Middle frontal gyrus (tissue), 1 donor: ENCODE data around the gene ELOVL7.
"Not testable (repeated sequence)": the region's sequence is repeated elsewhere in the genome, so short reads cannot be mapped to it uniquely, and the experiment has no call there.

Source experiments
- DNase-seq: peaks from one replicate; pipeline ENCODE4 v3.0.0-alpha.2; 2015; ENCODE audit warnings: low spot score; ENCODE audit errors: extremely low spot score

ELOVL7 gene

GRCh38 chr5:60795424-60795950 lies 48.6 kb downstream of the ELOVL7 start:
- DNase-seq: not testable (repeated sequence)

GRCh38 chr5:60794691-60795090 lies 49.4 kb downstream of the ELOVL7 start:
- DNase-seq: no peak

GRCh38 chr5:60792438-60792837 lies 51.6 kb downstream of the ELOVL7 start:
- no peak for DNase-seq

- DNase-seq: no peak
Observed at GRCh38 chr5:60789551-60789950, 54.5 kb downstream of the ELOVL7 start.

GRCh38 chr5:60788863-60789513 lies 55.1 kb downstream of the ELOVL7 start:
- no peak for DNase-seq

GRCh38 chr5:60779466-60779865 lies 64.6 kb downstream of the ELOVL7 start:
- no peak for DNase-seq

GRCh38 chr5:60776343-60776742 lies 67.7 kb downstream of the ELOVL7 start:
- DNase-seq: no peak

- DNase-seq: no peak
Observed at GRCh38 chr5:60765019-60765709, 78.9 kb downstream of the ELOVL7 start.

- DNase-seq: no peak
Observed at GRCh38 chr5:60763061-60763460, 81.0 kb downstream of the ELOVL7 start.

- DNase-seq: no peak
Observed at GRCh38 chr5:60754495-60754894, 89.6 kb downstream of the ELOVL7 start.

- no peak for DNase-seq
Observed at GRCh38 chr5:60744682-60745081, 99.4 kb downstream of the ELOVL7 start.

GRCh38 chr5:60743511-60744314 lies 100.4 kb downstream of the ELOVL7 start:
- DNase-seq: no peak

GRCh38 chr5:60740322-60740721 lies 103.7 kb downstream of the ELOVL7 start:
- no peak for DNase-seq

- no peak for DNase-seq
Observed at GRCh38 chr5:60738933-60739332, 105.1 kb downstream of the ELOVL7 start.

GRCh38 chr5:60738461-60738860 lies 105.6 kb downstream of the ELOVL7 start:
- DNase-seq: no peak

GRCh38 chr5:60730858-60731257 lies 113.2 kb downstream of the ELOVL7 start:
- DNase-seq: not testable (repeated sequence)

GRCh38 chr5:60727033-60727679 lies 116.9 kb downstream of the ELOVL7 start:
- DNase-seq: no peak

- no peak for DNase-seq
Observed at GRCh38 chr5:60724126-60724525, 119.9 kb downstream of the ELOVL7 start.

- DNase-seq: no peak
Observed at GRCh38 chr5:60722416-60722815, 121.7 kb downstream of the ELOVL7 start.

GRCh38 chr5:60719329-60719728 lies 124.7 kb downstream of the ELOVL7 start:
- DNase-seq: no peak

- DNase-seq: no peak
Observed at GRCh38 chr5:60718166-60718892, 125.7 kb downstream of the ELOVL7 start.
